RWPE1 (cell line): Measurements from ENCODE around the gene GNRH2.

Source experiments
- CTCF ChIA-PET: fragments of 350-600 bp; sonication (Branson Sonifier 250); formaldehyde crosslinking; extraction: SDS; loops from one replicate; lab custom pipeline; 2021; lab: Yijun Ruan, JAX
- POLR2A ChIA-PET: fragments of 400-600 bp; formaldehyde crosslinking; extraction: SDS; loops from one replicate; lab custom pipeline; 2020; ENCODE audit warnings: antibody characterized with exemption; ENCODE audit not compliant: low non-redundant PET; lab: Yijun Ruan, JAX
- DNase-seq: peaks from one replicate; pipeline ENCODE4 v3.0.0; 2012; ENCODE audit warnings: low spot score
- H3K27ac ChIP-seq: fragments of 450-650 bp; 2 replicates; pipeline ENCODE4 v1.5.1; 2017
- CTCF ChIP-seq: fragments of 450-650 bp; conservative IDR thresholded peaks from 2 replicates; pipeline ENCODE4 v1.5.1; 2017; ENCODE audit warnings: low read depth, mild to moderate bottlenecking

GNRH2 gene

GRCh38 chr20:3067139-3068014 lies 24.0 kb downstream of the GNRH2 start:
- H3K27ac ChIP-seq: no peak overlapping the region
- ChIA-PET POLR2A (no interaction called here), CTCF (interaction anchor here (0.6 to 0.7 kb wide), 2 partner anchors 47 to 153 kb away, joined by 3 read pairs; no protein-coding TSS in a partner anchor)
- no peak for DNase-seq
- TF ChIP-seq CTCF: no peak

- CTCF ChIA-PET: interaction anchor here (0.9 kb wide), 1 partner anchor 13 kb away, joined by 3 read pairs; no protein-coding TSS in a partner anchor
- TF ChIP-seq CTCF: no peak
- DNase-seq: no peak
- POLR2A ChIA-PET: no interaction called here
- H3K27ac ChIP-seq: no peak overlapping the region
Observed at GRCh38 chr20:3068075-3068474, 24.7 kb downstream of the GNRH2 start.

GRCh38 chr20:3068986-3069900 lies 25.8 kb downstream of the GNRH2 start:
- POLR2A ChIA-PET: no interaction called here
- no peak overlapping the region for H3K27ac ChIP-seq
- CTCF ChIA-PET: interaction anchor here (0.5 to 0.9 kb wide), 2 partner anchors 14 to 1678 kb away, joined by 3 to 6 read pairs; no protein-coding TSS in a partner anchor
- DNase-seq: no peak
- no peak for TF ChIP-seq CTCF

GRCh38 chr20:3070725-3071124 lies 27.3 kb downstream of the GNRH2 start:
- CTCF ChIA-PET: no interaction called here
- no peak for TF ChIP-seq CTCF

GRCh38 chr20:3071266-3071609 lies 27.8 kb downstream of the GNRH2 start:
- H3K27ac ChIP-seq: no peak overlapping the region
- ChIA-PET CTCF (no interaction called here), POLR2A (no interaction called here)
- TF ChIP-seq CTCF: no peak
- DNase-seq: no peak

More at GRCh38 chr20:3070725-3071124, 27.3 kb downstream of the GNRH2 start:
- no peak overlapping the region for H3K27ac ChIP-seq
- DNase-seq: no peak
- POLR2A ChIA-PET: no interaction called here
